ENCODE data around the gene GALNT10. TPM values are rescaled to one million over a fixed set of nuclear protein-coding genes. Genes with fewer than 3 reads are reported as not detected.

GALNT10 gene
- total RNA-seq, 4 donors from 2014 or later = 11.6 to 16.3 (median 14.8) TPM

DNA sequence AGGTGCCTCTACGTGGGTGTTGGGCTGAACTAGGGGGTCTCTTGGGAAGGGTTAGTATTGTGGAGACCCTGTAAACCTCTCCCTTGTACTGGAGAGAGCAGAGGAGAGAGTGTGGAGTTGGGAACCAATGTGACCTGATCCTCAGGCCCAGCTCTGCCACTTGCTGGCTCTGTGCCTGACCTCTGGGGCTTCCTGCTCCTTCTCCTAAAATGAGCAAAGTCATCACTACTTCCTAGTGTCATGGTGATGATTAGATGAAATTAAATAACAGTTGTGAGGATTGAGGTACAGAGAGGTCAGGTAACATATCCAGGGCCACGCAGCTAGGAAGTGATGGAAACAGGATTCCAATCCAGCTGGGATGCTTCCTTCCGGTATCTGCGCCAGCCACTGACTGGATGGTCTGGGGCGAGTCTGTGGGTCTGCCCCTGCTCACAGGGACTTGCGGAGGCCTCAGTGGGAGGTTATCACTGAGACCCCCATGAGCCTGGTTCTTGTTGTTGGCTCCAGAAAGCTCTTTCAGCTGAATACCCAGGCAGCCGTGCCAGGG is 9.2 kb downstream of the GALNT10 start:
- 91% methylated on average over 6 of the region's 7 CpGs for whole genome bisulfite sequencing
- Histone ChIP-seq H3K27ac (no peak overlapping the region), H3K4me1 (peaks cover 23% of the 10 kb centered on the region), H3K4me3 (no peak overlapping the region), H3K36me3 (no peaks in the 10 kb centered on the region), H3K27me3 (no peaks in the 10 kb centered on the region), H3K9me3 (no peaks in the 10 kb centered on the region)
- TF ChIP-seq POLR2AphosphoS5 (IDR thresholded peaks at IDR 0.05) (no peak), EP300 (IDR thresholded peaks at IDR 0.05) (no peak), POLR2A (IDR thresholded peaks at IDR 0.05) (no peak)
- TF ChIP-seq, protein P1, sequence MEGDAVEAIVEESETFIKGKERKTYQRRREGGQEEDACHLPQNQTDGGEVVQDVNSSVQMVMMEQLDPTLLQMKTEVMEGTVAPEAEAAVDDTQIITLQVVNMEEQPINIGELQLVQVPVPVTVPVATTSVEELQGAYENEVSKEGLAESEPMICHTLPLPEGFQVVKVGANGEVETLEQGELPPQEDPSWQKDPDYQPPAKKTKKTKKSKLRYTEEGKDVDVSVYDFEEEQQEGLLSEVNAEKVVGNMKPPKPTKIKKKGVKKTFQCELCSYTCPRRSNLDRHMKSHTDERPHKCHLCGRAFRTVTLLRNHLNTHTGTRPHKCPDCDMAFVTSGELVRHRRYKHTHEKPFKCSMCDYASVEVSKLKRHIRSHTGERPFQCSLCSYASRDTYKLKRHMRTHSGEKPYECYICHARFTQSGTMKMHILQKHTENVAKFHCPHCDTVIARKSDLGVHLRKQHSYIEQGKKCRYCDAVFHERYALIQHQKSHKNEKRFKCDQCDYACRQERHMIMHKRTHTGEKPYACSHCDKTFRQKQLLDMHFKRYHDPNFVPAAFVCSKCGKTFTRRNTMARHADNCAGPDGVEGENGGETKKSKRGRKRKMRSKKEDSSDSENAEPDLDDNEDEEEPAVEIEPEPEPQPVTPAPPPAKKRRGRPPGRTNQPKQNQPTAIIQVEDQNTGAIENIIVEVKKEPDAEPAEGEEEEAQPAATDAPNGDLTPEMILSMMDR (IDR thresholded peaks at IDR 0.05) = no peak
- DNase-seq (ENCODE audit: low spot score in 2 of 2) = no peak

GRCh38 chr5:154200221-154200620 is 9.7 kb downstream of the GALNT10 start:
- no peaks in the 10 kb centered on the region for H3K27me3 ChIP-seq
- 78% methylated on average over 4 of the region's 8 CpGs for WGBS
- H3K4me3 ChIP-seq = no peak overlapping the region
- H3K9me3 ChIP-seq = no peaks in the 10 kb centered on the region
- peaks cover 23% of the 10 kb centered on the region for H3K4me1 ChIP-seq
- TF ChIP-seq POLR2A (IDR thresholded peaks at IDR 0.05) = no peak
- TF ChIP-seq POLR2AphosphoS5 (IDR thresholded peaks at IDR 0.05) = no peak
- TF ChIP-seq, protein P1 (IDR thresholded peaks at IDR 0.05) = no peak
- no peak for TF ChIP-seq EP300 (IDR thresholded peaks at IDR 0.05)
- no peaks in the 10 kb centered on the region for H3K36me3 ChIP-seq
- DNase-seq (ENCODE audit: low spot score in 2 of 2) = no peak
- H3K27ac ChIP-seq = no peak overlapping the region

- Histone ChIP-seq H3K27me3 (no peaks in the 10 kb centered on the region), H3K4me3 (no peak overlapping the region), H3K27ac (no peak overlapping the region), H3K36me3 (no peaks in the 10 kb centered on the region), H3K9me3 (no peaks in the 10 kb centered on the region), H3K4me1 (peaks cover 23% of the 10 kb centered on the region)
- no peak for DNase-seq (ENCODE audit: low spot score in 2 of 2)
- 90% methylated on average over 7 of the region's 7 CpGs for WGBS
- TF ChIP-seq POLR2A (IDR thresholded peaks at IDR 0.05) (no peak), POLR2AphosphoS5 (IDR thresholded peaks at IDR 0.05) (no peak), EP300 (IDR thresholded peaks at IDR 0.05) (no peak)
- TF ChIP-seq, protein P1 (IDR thresholded peaks at IDR 0.05) = no peak
Measured at GRCh38 chr5:154201108-154201769, 10.7 kb downstream of the GALNT10 start.

DNA sequence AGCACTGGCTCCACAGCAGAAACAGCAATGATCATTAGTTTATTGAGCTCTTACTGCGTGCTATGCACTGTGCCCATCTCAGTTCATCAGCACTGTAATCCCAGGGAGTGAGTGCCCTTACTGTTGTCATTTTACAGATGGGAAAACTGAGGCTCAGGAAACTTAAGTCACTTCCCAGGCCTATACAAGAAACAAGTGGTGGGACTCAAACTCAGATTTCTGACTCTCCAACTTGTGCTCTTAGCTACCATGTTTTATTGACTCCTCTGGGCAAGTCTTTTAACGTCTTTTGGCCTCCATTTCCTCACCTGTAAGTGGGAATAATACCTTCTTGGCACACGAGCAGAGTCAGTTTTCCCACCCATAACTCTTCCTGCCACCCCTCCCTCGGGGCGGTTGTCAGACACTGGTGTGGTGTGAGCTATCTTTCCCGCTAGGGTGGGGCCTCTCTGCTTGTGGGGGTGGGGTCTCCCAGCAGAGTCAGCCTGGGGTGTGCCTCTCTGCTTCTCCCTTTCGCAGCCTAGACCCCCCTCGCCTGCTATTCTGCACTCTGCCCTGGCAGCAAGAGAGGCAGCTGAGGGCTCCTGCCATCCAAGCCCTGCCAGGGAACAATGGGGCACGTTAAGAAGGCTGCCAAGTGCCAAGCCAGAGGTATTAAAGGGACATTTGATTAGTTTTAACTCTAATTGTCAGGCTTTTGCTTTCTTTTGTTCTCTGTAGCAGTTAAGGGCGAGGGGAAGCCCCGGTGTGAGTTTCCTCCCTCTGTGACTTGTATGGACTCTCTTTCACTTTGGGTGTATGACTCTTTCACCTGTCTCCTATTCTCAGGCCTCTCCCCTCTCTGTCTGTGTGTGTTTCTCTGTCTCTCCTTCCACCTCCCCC is 12.1 kb downstream of the GALNT10 start:
- no peak overlapping the region for H3K27ac ChIP-seq
- TF ChIP-seq POLR2A (IDR thresholded peaks at IDR 0.05) (no peak), EP300 (IDR thresholded peaks at IDR 0.05) (no peak), POLR2AphosphoS5 (IDR thresholded peaks at IDR 0.05) (no peak)
- TF ChIP-seq, protein P1 (IDR thresholded peaks at IDR 0.05) = no peak
- no peak for DNase-seq (ENCODE audit: low spot score in 2 of 2)
- no peaks in the 10 kb centered on the region for H3K36me3 ChIP-seq
- H3K9me3 ChIP-seq = no peaks in the 10 kb centered on the region
- H3K27me3 ChIP-seq = no peaks in the 10 kb centered on the region
- peaks cover 14% of the 10 kb centered on the region for H3K4me1 ChIP-seq
- 47% methylated on average over 11 of the region's 11 CpGs for WGBS
- H3K4me3 ChIP-seq = no peak overlapping the region

Measured in suprapubic skin (tissue), 4 donors.